Fibroblast of mammary gland (primary cell): ENCODE results near the gene TAB3.

Experiments
- DNase-seq: peaks from one replicate; pipeline ENCODE4 v3.0.0-alpha.2; 2010; ENCODE audit warnings: low read depth
- H3K4me3 ChIP-seq: 2 replicates; pipeline ENCODE4 v1.5.1; 2011; ENCODE audit warnings: low read depth, mild to moderate bottlenecking, low read length, moderate library complexity; ENCODE audit not compliant: control insufficient read depth
- CTCF ChIP-seq: conservative IDR thresholded peaks from 2 replicates; pipeline ENCODE4 v1.5.1; 2011; ENCODE audit warnings: low read depth, low read length, inconsistent platforms; ENCODE audit not compliant: control insufficient read depth, insufficient read depth

The TAB3 gene

GRCh38 chrX:30920271-30920670, 31.2 kb upstream of the TAB3 start:
- H3K4me3 ChIP-seq: no peak overlapping the region
- DNase-seq: no peak
- no peak for TF ChIP-seq CTCF

GRCh38 chrX:30918480-30918879, 29.4 kb upstream of the TAB3 start:
- H3K4me3 ChIP-seq: no peak overlapping the region

GRCh38 chrX:30913492-30913891, 24.4 kb upstream of the TAB3 start:
- no peak for DNase-seq
- no peak overlapping the region for H3K4me3 ChIP-seq

More at GRCh38 chrX:30918480-30918879, 29.4 kb upstream of the TAB3 start:
- no peak for TF ChIP-seq CTCF
- DNase-seq: no peak

GRCh38 chrX:30910124-30910860, 21.2 kb upstream of the TAB3 start:
- peak; percentile 12 for DNase-seq
- H3K4me3 ChIP-seq: no peak overlapping the region
- no peak for TF ChIP-seq CTCF

More at GRCh38 chrX:30913492-30913891, 24.4 kb upstream of the TAB3 start:
- TF ChIP-seq CTCF: no peak

- no peak overlapping the region for H3K4me3 ChIP-seq
- DNase-seq: peak; percentile 58
- TF ChIP-seq CTCF: no peak
Measured at GRCh38 chrX:30906726-30907125, 17.7 kb upstream of the TAB3 start.

GRCh38 chrX:30905321-30905720, 16.3 kb upstream of the TAB3 start:
- no peak for TF ChIP-seq CTCF
- no peak for DNase-seq
- no peak overlapping the region for H3K4me3 ChIP-seq
